Measurements from ENCODE around the gene CYTH1. TPM values are rescaled to one million over a fixed set of nuclear protein-coding genes. Genes with fewer than 3 reads are reported as not detected.

CYTH1 gene
- total and polyA plus RNA-seq, 10 of the 15 experiments (the other 5 are each of a cell fraction or from before 2014, with no cell fraction given): 6.6 to 188 (median 145) TPM

GRCh38 chr17:78825696-78826095 lies 43.6 kb upstream of the CYTH1 start:
- TSS peak; percentile 12 for BruUV-seq (replicated peaks)
- Histone ChIP-seq H3K27ac (ENCODE audit: control insufficient read depth, insufficient read depth) (no peak overlapping the region), H3K79me2 (ENCODE audit: control insufficient read depth, insufficient read depth, low read length) (no peaks in the 10 kb centered on the region; the same call in none of the 2 replicates), H3K4me2 (ENCODE audit: control insufficient read depth, insufficient read depth) (no peak overlapping the region), H4K20me1 (ENCODE audit: control insufficient read depth, insufficient read depth) (no peaks in the 10 kb centered on the region; the same call in 1 of the 2 replicates), H3K36me3 (ENCODE audit: control insufficient read depth in 2 of 2, insufficient read depth in 2 of 2, low read length in 1 of 2) (peaks cover 39 to 52% of the 10 kb centered on the region in 2 experiments), H2AFZ (ENCODE audit: control insufficient read depth, low read depth, low read length) (no peak overlapping the region), H3K4me1 (ENCODE audit: control insufficient read depth, insufficient read depth, low read length) (no peaks in the 10 kb centered on the region), H3K27me3 (replicated peaks in 1 of 2; ENCODE audit: control insufficient read depth in 2 of 2, insufficient read depth in 2 of 2, low read length in 1 of 2) (no peaks in the 10 kb centered on the region), H3K9me3 (replicated peaks; ENCODE audit: control insufficient read depth, insufficient read depth, low read length) (no peaks in the 10 kb centered on the region), H3K4me3 (no peak overlapping the region), H3K9ac (ENCODE audit: control insufficient read depth, insufficient read depth, low read length) (no peak overlapping the region)
- DNase-seq (ENCODE audit: low read depth, low spot score) (no peak), ATAC-seq (no peak), FAIRE-seq (no peak)
- intact Hi-C loops (cut with micrococcal nuclease; ENCODE audit: unreplicated experiment) (no loop called here), in situ Hi-C loops (cut with MboI) (no loop called here)
- POLR2A ChIA-PET: no interaction called here
- WGBS (ENCODE audit: insufficient coverage, insufficient replicate concordance, low lambda C conversion rate, missing lambda C conversion rate): over 99% methylated on average over 6 of the region's 6 CpGs
- TF ChIP-seq RAD51 (IDR thresholded peaks at IDR 0.05) (no peak), ESRRA (IDR thresholded peaks at IDR 0.05; ENCODE audit: low read length) (no peak), NR2F1 (conservative IDR thresholded peaks at IDR 0.05) (no peak), MTA3 (IDR thresholded peaks at IDR 0.05; ENCODE audit: borderline replicate concordance, low read length) (no peak), ZBED1 (IDR thresholded peaks at IDR 0.05; ENCODE audit: borderline replicate concordance) (no peak), TBL1XR1 (IDR thresholded peaks at IDR 0.05; ENCODE audit: low read depth, low read length) (no peak), CREB1 (IDR thresholded peaks at IDR 0.05; ENCODE audit: low read depth) (no peak), ATF3 (IDR thresholded peaks at IDR 0.05; ENCODE audit: borderline replicate concordance, extremely low read depth, low read depth, low read length) (no peak), SREBF1 (IDR thresholded peaks at IDR 0.05; ENCODE audit: low read length) (no peak), ZBTB40 (IDR thresholded peaks at IDR 0.05; ENCODE audit: borderline replicate concordance) (no peak), STAT1 (conservative IDR thresholded peaks at IDR 0.05) (no peak), EP300 (IDR thresholded peaks at IDR 0.05; ENCODE audit: borderline replicate concordance in 1 of 2, control insufficient read depth in 1 of 2, low read depth in 2 of 2, low read length in 2 of 2) (no peak), NFXL1 (IDR thresholded peaks at IDR 0.05; ENCODE audit: borderline replicate concordance) (no peak)
- TF ChIP-seq, protein P1, sequence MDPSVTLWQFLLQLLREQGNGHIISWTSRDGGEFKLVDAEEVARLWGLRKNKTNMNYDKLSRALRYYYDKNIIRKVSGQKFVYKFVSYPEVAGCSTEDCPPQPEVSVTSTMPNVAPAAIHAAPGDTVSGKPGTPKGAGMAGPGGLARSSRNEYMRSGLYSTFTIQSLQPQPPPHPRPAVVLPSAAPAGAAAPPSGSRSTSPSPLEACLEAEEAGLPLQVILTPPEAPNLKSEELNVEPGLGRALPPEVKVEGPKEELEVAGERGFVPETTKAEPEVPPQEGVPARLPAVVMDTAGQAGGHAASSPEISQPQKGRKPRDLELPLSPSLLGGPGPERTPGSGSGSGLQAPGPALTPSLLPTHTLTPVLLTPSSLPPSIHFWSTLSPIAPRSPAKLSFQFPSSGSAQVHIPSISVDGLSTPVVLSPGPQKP (IDR thresholded peaks at IDR 0.05; ENCODE audit: low read depth, low read length): no peak
- RAD21 ChIA-PET (ENCODE audit: unreplicated experiment): no interaction called here
- CTCF ChIA-PET: no interaction called here
- SMC1A ChIA-PET (ENCODE audit: uncharacterized antibody, unreplicated experiment): no interaction called here

All from GM12878 (cell line).